HG02981 (cell line): ENCODE results near the gene ADCY5.

ENCODE experiments used
- ATAC-seq: cut with Tn5 transposase; IDR thresholded peaks from one replicate; pipeline ENCODE4 v1.9.1; 2021; ENCODE audit warnings: mild to moderate bottlenecking, moderate library complexity; ENCODE audit not compliant: unreplicated experiment

ADCY5 gene

GRCh38 chr3:123312331-123313265 is 136.3 kb downstream of the ADCY5 start:
- no peak for ATAC-seq

GRCh38 chr3:123311201-123311600 is 137.7 kb downstream of the ADCY5 start:
- ATAC-seq: no peak

GRCh38 chr3:123310741-123311140 is 138.1 kb downstream of the ADCY5 start:
- ATAC-seq: no peak

- no peak for ATAC-seq
These were observed 138.7 kb downstream of the ADCY5 start for GRCh38 chr3:123310186-123310585.

GRCh38 chr3:123307064-123307463 is 141.8 kb downstream of the ADCY5 start:
- no peak for ATAC-seq

- ATAC-seq: no peak
These were observed 143.7 kb downstream of the ADCY5 start for GRCh38 chr3:123305192-123305591.

- ATAC-seq: no peak
These were observed 144.8 kb downstream of the ADCY5 start for GRCh38 chr3:123303976-123304560.

GRCh38 chr3:123302961-123303360 is 145.9 kb downstream of the ADCY5 start:
- ATAC-seq: no peak

- ATAC-seq: no peak
These were observed 147.3 kb downstream of the ADCY5 start for GRCh38 chr3:123301331-123302184.

- no peak for ATAC-seq
These were observed 148.3 kb downstream of the ADCY5 start for GRCh38 chr3:123300583-123300982.

- ATAC-seq: no peak
These were observed 148.8 kb downstream of the ADCY5 start for GRCh38 chr3:123300056-123300455.

GRCh38 chr3:123299581-123299980 is 149.3 kb downstream of the ADCY5 start:
- no peak for ATAC-seq

GRCh38 chr3:123298903-123299302 is 150.0 kb downstream of the ADCY5 start:
- ATAC-seq: no peak

GRCh38 chr3:123297627-123297899 is 151.3 kb downstream of the ADCY5 start:
- ATAC-seq: no peak

- no peak for ATAC-seq
These were observed 151.9 kb downstream of the ADCY5 start for GRCh38 chr3:123296836-123297626.

GRCh38 chr3:123296261-123296660 is 152.6 kb downstream of the ADCY5 start:
- no peak for ATAC-seq

- ATAC-seq: no peak
These were observed 153.0 kb downstream of the ADCY5 start for GRCh38 chr3:123295901-123296250.

- no peak for ATAC-seq
These were observed 153.6 kb downstream of the ADCY5 start for GRCh38 chr3:123295171-123295900.

GRCh38 chr3:123294296-123294938 is 154.5 kb downstream of the ADCY5 start:
- ATAC-seq: no peak
